T1000 (cell line): ENCODE data around the gene ADGRG3.

Experiments used
- DNase-seq: peaks from one replicate; lab custom pipeline; 2025; ENCODE audit warnings: mixed read lengths; lab: John Stamatoyannopoulos, UW

Gene ADGRG3

GRCh38 chr16:57681950-57682728 is 14.0 kb downstream of the ADGRG3 start:
- DNase-seq = no peak

GRCh38 chr16:57682809-57683635 is 14.9 kb downstream of the ADGRG3 start:
- no peak for DNase-seq

- no peak for DNase-seq
These were observed 15.8 kb downstream of the ADGRG3 start for GRCh38 chr16:57683636-57684545.

- no peak for DNase-seq
These were observed 16.7 kb downstream of the ADGRG3 start for GRCh38 chr16:57684626-57685358.

GRCh38 chr16:57685633-57686032 is 17.5 kb downstream of the ADGRG3 start:
- DNase-seq = no peak

- no peak for DNase-seq
These were observed 18.5 kb downstream of the ADGRG3 start for GRCh38 chr16:57686577-57686976.

- DNase-seq = no peak
These were observed 19.3 kb downstream of the ADGRG3 start for GRCh38 chr16:57687363-57687929.

- no peak for DNase-seq
These were observed 20.4 kb downstream of the ADGRG3 start for GRCh38 chr16:57688487-57688986.

GRCh38 chr16:57688987-57689761 is 21.1 kb downstream of the ADGRG3 start:
- DNase-seq = no peak

GRCh38 chr16:57689762-57690558 is 21.9 kb downstream of the ADGRG3 start:
- no peak for DNase-seq

- DNase-seq = no peak
These were observed 22.8 kb downstream of the ADGRG3 start for GRCh38 chr16:57690782-57691471.

GRCh38 chr16:57692636-57693035 is 24.5 kb downstream of the ADGRG3 start:
- no peak for DNase-seq

- DNase-seq = no peak
These were observed 25.4 kb downstream of the ADGRG3 start for GRCh38 chr16:57693550-57693949.

- no peak for DNase-seq
These were observed 26.2 kb downstream of the ADGRG3 start for GRCh38 chr16:57694231-57694724.

GRCh38 chr16:57694725-57695679 is 26.9 kb downstream of the ADGRG3 start, which contains the start of gene DRC7:
DRC7 (plus strand) TSS chr16:57694806; CDS start chr16:57697950, 3,144 bp downstream.
- DNase-seq = no peak

GRCh38 chr16:57695680-57696069 is 27.6 kb downstream of the ADGRG3 start:
- no peak for DNase-seq

- no peak for DNase-seq
These were observed 28.1 kb downstream of the ADGRG3 start for GRCh38 chr16:57696240-57696639.
